ENCODE results near the gene CTSW.

CTSW gene

GRCh38 chr11:65932558-65932919 is 52.9 kb downstream of the CTSW start:
- no peak for DNase-seq
